CMK (cell line): Measurements from ENCODE around the gene SATB2.

Source experiments
- DNase-seq: peaks from one replicate; pipeline ENCODE4 v3.0.0-alpha.2; 2010; ENCODE audit warnings: low read depth

SATB2 gene

GRCh38 chr2:199457147-199458008 is at the start of gene SATB2:
Gene SATB2, minus strand, starts transcription at chr2:199457939. Its CDS starts 1,902 bp downstream, at chr2:199456037.
- no peak for DNase-seq

GRCh38 chr2:199505755-199506403 is 48.1 kb upstream of the SATB2 start:
- DNase-seq = no peak

GRCh38 chr2:199503148-199503547 is 45.4 kb upstream of the SATB2 start:
- DNase-seq = no peak

- no peak for DNase-seq
Measured at GRCh38 chr2:199499005-199499404, 41.3 kb upstream of the SATB2 start.

- DNase-seq = no peak
Measured at GRCh38 chr2:199495147-199495546, 37.4 kb upstream of the SATB2 start.

GRCh38 chr2:199490049-199490448 is 32.3 kb upstream of the SATB2 start:
- DNase-seq = no peak

GRCh38 chr2:199488772-199489400 is 31.1 kb upstream of the SATB2 start:
- DNase-seq = peak; percentile 29

- peak; percentile 22 for DNase-seq
Measured at GRCh38 chr2:199485732-199486335, 28.1 kb upstream of the SATB2 start.

- no peak for DNase-seq
Measured at GRCh38 chr2:199484927-199485326, 27.2 kb upstream of the SATB2 start.

- DNase-seq = no peak
Measured at GRCh38 chr2:199480966-199481365, 23.2 kb upstream of the SATB2 start.

GRCh38 chr2:199477277-199477834 is 19.6 kb upstream of the SATB2 start:
- no peak for DNase-seq

GRCh38 chr2:199471443-199472057 is 13.8 kb upstream of the SATB2 start:
- no peak for DNase-seq

- no peak for DNase-seq
Measured at GRCh38 chr2:199470672-199471442, 13.1 kb upstream of the SATB2 start.

GRCh38 chr2:199470361-199470671 is 12.6 kb upstream of the SATB2 start:
- no peak for DNase-seq

GRCh38 chr2:199469514-199470360 is 12.0 kb upstream of the SATB2 start:
- DNase-seq = no peak

GRCh38 chr2:199468561-199469513 is 11.1 kb upstream of the SATB2 start:
- DNase-seq = no peak

GRCh38 chr2:199467066-199467822 is 9.5 kb upstream of the SATB2 start:
- DNase-seq = no peak

- no peak for DNase-seq
Measured at GRCh38 chr2:199466692-199467065, 8.9 kb upstream of the SATB2 start.
